Fibroblast of mammary gland (primary cell): Measurements from ENCODE around the gene TMEM186.

Experiments
- DNase-seq: peaks from one replicate; pipeline ENCODE4 v3.0.0-alpha.2; 2010; ENCODE audit warnings: low read depth
- H3K4me3 ChIP-seq: 2 replicates; pipeline ENCODE4 v1.5.1; 2011; ENCODE audit warnings: low read depth, mild to moderate bottlenecking, low read length, moderate library complexity; ENCODE audit not compliant: control insufficient read depth
- CTCF ChIP-seq: conservative IDR thresholded peaks from 2 replicates; pipeline ENCODE4 v1.5.1; 2011; ENCODE audit warnings: low read depth, low read length, inconsistent platforms; ENCODE audit not compliant: control insufficient read depth, insufficient read depth

The TMEM186 gene

GRCh38 chr16:8781797-8782196, 15.6 kb downstream of the TMEM186 start:
- DNase-seq, result no peak
- H3K4me3 ChIP-seq, result no peak overlapping the region
- no peak for TF ChIP-seq CTCF

GRCh38 chr16:8777217-8777616, 20.2 kb downstream of the TMEM186 start:
- no peak for DNase-seq
- TF ChIP-seq CTCF, result no peak
- H3K4me3 ChIP-seq, result no peak overlapping the region

- TF ChIP-seq CTCF, result no peak
- H3K4me3 ChIP-seq, result no peak overlapping the region
- DNase-seq, result no peak
These were observed 21.3 kb downstream of the TMEM186 start for GRCh38 chr16:8776129-8776584.

- no peak overlapping the region for H3K4me3 ChIP-seq
- DNase-seq, result no peak
- TF ChIP-seq CTCF, result no peak
These were observed 22.1 kb downstream of the TMEM186 start for GRCh38 chr16:8775359-8775758.

GRCh38 chr16:8774208-8774607, 23.2 kb downstream of the TMEM186 start:
- TF ChIP-seq CTCF, result no peak
- H3K4me3 ChIP-seq, result no peak overlapping the region
- DNase-seq, result no peak

GRCh38 chr16:8773537-8773936, 23.9 kb downstream of the TMEM186 start:
- H3K4me3 ChIP-seq, result no peak overlapping the region
- no peak for TF ChIP-seq CTCF
- DNase-seq, result no peak

- TF ChIP-seq CTCF, result no peak
- H3K4me3 ChIP-seq, result no peak overlapping the region
- DNase-seq, result no peak
These were observed 28.7 kb downstream of the TMEM186 start for GRCh38 chr16:8768692-8769091.
